22Rv1 (cell line): Measurements from ENCODE around the gene CYP19A1.

Experiments used
- CTCF ChIP-seq: fragments of 450-650 bp; IDR thresholded peaks from 2 replicates; pipeline ENCODE4 v1.5.1; 2017; ENCODE audit warnings: mild to moderate bottlenecking
- ZFX ChIP-seq: fragments of 450-650 bp; IDR thresholded peaks from 2 replicates; pipeline ENCODE4 v1.6.1; 2017; ENCODE audit warnings: antibody characterized with exemption, borderline replicate concordance

- TF ChIP-seq CTCF (no peak), ZFX (no peak)
Observed at GRCh38 chr15:51349156-51349844, 10.9 kb upstream of the CYP19A1 start.
